Measurements from ENCODE around the gene BTBD16.
A peak's percentile ranks its signal among the peaks of the same experiment; 100 is the strongest.

Gene BTBD16

DNA sequence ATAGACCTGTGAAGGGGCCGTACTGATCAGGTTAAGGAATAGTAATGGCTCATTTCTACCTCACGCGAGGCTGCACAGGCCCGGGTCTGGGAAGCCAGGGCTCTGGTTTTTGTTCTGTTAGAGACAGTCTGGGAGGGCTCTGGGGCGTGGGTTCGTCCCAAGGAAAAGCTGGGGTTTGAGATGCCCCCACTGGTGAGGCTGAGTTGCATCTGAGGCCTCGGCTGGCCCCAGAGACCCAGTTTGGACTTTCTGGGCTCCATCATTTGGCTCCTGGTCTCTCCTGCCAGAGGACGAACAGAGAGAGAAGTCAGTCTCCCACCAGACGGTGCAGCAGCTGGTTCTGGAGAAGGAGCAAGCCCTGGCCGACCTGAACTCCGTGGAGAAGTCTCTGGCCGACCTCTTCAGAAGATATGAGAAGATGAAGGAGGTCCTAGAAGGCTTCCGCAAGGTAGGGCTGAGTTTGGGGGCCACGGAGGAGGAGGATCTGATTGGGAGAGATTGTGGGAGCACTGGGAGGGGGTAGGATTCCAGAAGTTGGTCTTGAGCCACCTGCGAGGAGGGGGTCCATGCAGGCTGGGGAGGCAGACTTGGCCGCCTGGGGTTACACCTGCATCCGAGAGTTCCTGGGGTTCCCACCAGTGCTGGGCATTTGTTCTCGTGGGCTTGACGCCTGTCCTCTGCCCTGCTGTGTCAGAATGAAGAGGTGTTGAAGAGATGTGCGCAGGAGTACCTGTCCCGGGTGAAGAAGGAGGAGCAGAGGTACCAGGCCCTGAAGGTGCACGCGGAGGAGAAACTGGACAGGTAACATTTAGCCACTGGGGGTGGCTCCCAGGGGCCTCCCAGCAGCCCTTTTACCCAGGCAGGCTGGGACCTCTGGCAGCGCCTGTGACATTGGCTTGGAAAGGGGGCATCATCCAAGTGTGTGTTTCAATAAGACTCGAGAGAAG lies 22.5 kb upstream of the BTBD16 start:
- no peak for DNase-seq

GRCh38 chr10:122249303-122249850 lies 21.7 kb upstream of the BTBD16 start:
- no peak for DNase-seq

- DNase-seq, result no peak
Observed at GRCh38 chr10:122249991-122250750, 20.9 kb upstream of the BTBD16 start.

GRCh38 chr10:122251459-122252255 lies 19.4 kb upstream of the BTBD16 start:
- DNase-seq, result no peak

DNA sequence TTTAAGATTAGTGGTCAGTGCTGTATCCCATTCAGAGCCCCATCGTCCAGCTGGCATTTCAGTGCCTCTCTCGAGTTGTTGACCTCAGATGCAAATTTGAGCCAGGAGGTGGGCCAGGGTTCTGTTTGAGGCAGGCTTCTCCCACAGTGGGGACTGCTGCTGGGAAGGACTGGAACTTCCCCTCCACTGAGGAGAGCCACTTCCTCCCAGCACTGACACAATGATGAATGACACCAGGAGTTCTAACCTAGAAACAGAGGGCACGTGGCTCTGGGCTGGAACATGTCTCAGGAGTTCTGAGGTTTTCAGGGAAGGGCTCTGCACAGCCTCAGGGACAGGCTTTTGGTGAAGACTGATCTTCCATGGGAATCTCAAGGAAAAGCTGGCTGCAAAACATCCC lies 18.3 kb upstream of the BTBD16 start:
- DNase-seq, result no peak

GRCh38 chr10:122253605-122254004 lies 17.5 kb upstream of the BTBD16 start:
- DNase-seq, result no peak

DNA sequence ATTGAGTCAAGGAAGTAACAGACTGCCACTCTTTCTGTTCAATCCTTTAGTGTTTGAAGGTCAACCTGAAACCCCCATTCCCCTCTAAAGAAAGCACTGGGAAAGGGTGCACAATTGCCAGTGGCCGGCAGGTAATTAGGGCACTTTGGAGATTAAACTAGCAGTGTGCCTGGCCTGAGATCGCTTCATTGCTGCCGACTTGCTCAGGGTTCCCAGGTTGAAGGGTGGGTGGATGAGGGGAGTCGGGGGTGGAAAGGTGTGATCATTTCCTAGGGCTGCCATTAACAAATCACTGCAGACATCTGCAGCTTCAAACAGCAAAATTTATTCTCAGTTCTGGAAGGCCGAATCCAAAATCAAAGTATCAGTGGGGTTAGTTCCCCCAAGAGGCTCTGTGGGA lies 16.3 kb upstream of the BTBD16 start:
- no peak for DNase-seq

GRCh38 chr10:122255509-122256301 lies 15.4 kb upstream of the BTBD16 start:
- no peak for DNase-seq

DNA sequence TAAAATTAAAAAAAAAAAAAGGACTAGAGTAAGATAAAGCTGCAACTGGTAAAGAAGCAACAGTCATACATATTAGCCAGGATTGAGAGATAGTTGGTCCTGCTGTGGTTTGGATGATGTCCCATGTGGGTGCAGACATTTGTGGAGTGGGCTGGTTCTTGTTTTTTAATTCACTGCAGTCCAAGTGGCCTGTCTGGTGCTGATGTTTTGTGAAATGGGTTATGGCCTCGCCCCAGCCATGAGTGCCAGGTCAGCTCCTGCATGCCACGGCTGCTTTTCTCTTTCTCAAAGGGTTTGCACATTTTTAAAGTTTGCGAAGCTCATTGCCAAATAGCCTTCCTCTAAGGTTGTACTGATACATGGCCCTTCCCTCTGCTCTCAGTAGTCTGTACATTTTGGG lies 14.1 kb upstream of the BTBD16 start:
- no peak for DNase-seq

DNA sequence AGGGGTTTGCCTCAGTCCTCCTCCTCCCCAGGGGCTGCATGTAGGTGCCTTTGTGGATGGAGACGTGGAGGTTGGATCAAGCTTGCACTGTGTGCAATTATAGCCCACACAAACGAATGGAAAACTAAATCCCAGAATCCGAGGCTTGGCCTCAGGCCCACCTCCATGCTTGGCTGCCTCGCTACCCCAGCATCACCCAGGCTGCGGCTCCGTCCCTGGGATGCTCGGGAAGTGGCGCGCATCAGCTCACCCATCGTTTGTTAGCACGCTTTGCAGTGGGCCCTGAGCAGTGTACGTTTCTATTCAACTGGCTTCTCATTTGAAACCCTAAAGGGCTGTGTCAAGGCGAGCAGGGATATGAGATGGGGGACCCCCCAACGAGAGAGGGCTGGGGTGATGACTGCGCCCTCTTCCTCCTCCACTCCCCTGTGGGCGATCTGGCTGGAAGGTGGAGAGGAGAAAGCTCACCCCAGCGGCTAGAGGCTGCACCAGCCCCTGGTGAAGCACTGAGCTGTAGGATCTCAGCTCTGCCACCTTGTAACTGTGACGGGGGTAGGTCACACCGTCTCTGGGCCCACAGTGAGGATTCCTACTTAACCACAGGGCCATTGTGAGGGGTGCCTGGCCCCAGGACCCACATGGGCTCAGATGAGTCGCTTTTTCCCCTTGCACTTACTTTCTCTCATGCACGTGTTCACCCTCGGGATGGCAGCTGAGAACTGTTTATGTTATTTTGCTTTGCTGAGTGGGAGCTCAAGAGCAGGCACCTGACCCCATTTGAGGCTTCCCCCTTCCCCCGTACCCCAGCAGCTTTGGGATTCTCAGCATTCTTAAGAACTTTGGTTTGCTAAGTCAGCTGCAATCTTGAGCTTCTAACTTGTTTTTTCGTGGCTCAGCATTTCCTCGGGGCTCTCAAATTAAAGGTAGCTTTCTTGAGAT lies 12.7 kb upstream of the BTBD16 start:
- DNase-seq, result no peak

DNA sequence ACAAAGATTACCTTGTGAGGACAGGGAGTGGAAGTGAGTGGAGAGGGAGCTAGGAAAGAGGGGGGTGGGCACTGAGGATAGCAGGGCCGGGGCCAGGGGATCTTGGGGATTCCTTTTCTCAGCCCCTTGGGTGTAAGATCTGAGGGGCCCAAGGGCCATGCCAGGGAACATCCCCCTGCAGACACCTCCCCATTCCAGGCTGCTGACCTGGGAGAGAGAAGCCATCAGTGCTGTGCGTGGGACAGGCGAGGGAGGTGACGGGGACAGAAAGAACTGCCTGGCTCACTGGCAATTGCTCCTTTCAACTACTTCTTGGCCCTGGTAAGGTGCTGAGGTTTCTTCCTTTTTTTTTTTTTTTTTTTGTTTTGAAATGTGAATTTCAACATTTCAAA lies 12.0 kb upstream of the BTBD16 start:
- no peak for DNase-seq

GRCh38 chr10:122261584-122261983 lies 9.5 kb upstream of the BTBD16 start:
- DNase-seq, result no peak

GRCh38 chr10:122263971-122264370 lies 7.1 kb upstream of the BTBD16 start:
- no peak for DNase-seq

GRCh38 chr10:122264436-122264835 lies 6.7 kb upstream of the BTBD16 start:
- DNase-seq, result no peak

DNA sequence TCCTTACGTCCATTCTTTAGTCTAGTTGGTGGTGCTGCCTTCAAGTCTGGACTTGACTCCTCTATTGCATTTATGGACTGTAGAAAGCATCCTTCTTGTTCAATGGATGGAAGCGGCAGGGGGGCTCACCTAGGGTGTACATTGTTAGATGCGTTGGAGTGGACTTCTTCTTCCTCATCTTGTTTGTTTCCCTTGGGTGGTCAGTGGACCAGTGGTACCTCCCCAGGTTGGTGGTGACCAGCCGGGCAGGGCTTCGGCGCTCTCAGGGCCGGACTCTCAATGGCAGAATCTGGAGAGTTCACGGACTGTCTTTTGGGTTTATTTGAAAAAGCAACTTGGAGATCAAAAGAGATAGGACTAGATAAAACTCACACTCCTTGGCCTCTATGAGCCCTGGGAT lies 6.2 kb upstream of the BTBD16 start:
- no peak for DNase-seq

DNA sequence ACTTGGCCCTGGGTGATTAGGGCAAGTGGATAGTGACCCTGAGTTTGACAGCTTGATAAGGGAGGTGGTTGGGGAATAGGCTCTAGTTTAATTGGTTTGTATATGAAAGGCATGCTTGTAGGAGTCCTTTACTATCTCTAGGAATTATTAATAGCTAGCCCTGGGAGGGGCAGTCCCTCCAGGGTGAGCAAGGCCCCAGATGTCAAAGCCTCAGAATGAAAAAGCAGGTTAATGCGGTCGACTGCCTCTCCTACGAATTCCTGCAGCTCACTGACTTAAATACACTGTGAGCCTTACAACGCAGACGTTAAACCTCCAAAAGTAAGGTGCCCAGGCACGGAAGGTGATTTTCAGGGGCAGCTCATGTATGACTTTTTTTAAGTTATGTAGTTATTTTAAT lies 5.2 kb upstream of the BTBD16 start:
- DNase-seq, result no peak

DNA sequence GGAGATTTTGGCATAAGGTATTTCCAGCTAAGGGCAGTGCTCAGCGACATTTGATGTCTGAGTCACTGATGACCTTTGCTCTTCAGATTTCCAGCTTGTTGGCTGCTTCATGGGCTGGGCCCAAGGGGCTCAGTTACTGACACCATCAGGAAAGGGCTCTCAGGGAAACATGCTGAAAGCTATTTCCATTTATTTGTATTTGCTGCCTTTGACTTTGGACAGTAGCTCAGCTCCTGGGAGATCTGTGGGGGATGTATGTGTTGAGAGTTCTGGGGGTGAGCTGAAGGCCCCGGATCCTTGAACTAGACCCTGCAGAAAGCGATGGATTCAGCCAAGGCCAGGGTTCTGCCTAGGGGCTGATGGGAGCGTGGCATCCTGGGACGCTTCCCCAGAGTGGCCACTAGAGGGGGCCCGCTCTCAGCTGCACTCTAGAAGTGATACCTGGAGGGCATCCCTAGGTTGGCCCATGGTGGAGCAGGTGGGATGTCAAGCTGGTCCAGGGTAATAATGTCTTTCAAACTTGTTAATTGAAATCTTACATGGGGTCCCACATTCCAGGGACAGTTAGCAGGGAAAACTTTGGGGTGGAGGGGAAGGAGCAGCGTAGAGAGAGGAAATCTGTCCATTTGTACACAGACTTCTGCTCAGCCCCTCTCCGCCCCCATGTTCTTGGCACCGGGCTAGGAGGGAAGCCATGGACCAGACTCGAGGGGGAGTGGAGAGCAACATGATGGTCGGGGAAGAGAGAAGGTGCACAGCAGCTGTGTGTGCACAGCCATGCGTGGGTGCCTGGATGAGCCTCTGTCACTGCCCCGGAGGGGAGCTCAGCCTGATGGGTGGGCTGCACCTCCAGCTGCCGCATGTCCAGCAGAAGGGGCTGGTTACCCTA lies 3.0 kb upstream of the BTBD16 start:
- peak; percentile 41 for DNase-seq

DNA sequence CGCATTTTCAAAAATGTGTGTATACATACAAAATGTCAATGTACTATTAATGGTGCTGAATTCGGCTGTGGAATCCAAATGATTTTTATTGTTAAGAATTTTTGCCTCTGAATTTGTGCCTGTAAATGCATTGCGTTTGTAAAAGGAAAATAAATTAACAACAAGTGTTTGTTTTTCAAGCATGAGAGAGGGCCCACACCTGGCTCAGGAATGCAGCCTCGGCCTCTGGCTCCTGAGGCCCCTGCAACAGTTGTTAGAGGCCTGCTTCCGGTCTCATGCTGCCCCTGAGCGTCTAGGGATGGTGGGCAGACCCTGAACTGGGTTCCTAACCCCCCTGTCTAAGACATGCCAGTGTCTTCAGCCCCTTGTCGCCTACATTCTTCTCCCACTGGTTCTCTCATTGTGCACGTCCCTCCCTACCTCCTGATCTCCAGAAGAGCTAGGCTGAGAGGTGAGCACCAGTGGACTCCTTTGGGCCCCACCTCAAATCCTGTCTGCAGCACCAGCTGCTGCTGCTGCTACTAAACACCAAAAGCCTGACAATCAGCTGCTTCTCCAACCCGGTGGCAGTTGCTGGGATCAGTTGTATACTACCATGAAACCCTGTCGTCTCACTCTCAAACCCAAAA lies 1.9 kb upstream of the BTBD16 start:
- no peak for DNase-seq

- DNase-seq, result no peak
Observed at GRCh38 chr10:122273966-122274545, 3.0 kb downstream of the BTBD16 start.

Data from CD4-positive, alpha-beta T cell treated with Interleukin-12 subunit alpha and Interleukin-12 subunit beta, for 1 hour (primary cell).